Inflammatory macrophage (primary cell): ENCODE measurements around the gene VWCE.
"Not testable (repeated sequence)": the region's sequence is repeated elsewhere in the genome, so short reads cannot be mapped to it uniquely, and the experiment has no call there.

Experiments used
- DNase-seq, 2 donors: peaks; one replicate each; pipeline ENCODE4 v3.0.0-alpha.2; 2020 to 2022

VWCE gene

DNA sequence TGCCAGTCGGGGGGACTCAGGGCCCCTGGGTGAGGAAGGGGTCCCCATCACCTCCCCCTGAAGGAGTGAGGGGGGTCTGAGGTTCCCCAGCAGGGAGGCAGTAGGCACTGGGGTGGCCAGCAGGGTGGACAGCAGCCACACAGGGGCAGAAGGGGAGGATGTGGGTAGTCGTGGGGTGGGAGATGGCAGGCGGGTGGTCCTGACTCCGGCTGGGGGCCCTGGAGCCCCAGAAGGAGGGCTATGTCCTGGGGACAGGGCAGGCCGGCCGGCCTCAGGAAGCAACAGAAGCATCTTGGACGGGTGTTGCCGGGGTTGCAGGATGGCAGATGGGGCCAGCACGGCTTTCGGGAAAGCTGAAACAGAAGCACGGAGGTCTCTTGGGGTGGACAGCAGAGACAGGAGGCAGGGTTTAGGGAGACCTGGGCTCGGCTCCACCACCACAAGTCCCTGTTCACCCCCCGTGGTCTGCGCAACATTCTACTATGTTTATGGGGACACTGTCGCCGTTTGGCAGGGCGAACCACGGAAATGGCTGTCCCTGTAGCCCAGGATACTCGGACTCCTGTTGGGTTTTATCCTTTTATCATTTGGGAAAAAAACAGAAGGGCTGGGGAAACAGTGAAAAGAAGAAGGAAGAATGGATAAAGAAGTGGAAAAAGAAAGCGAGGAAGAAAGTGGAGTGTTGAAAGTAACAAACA lies 14.1 kb downstream of the VWCE start:
- DNase-seq: no peak

- DNase-seq: no peak
Observed at GRCh38 chr11:61279934-61280659, 15.0 kb downstream of the VWCE start.

GRCh38 chr11:61278001-61278470 lies 17.1 kb downstream of the VWCE start:
- DNase-seq: no peak

GRCh38 chr11:61277186-61278000 lies 17.7 kb downstream of the VWCE start:
- DNase-seq: no peak

- no peak for DNase-seq
Observed at GRCh38 chr11:61275191-61275590, 19.9 kb downstream of the VWCE start.

GRCh38 chr11:61274084-61274483 lies 21.0 kb downstream of the VWCE start:
- no peak for DNase-seq

- no peak for DNase-seq
Observed at GRCh38 chr11:61273178-61274078, 21.7 kb downstream of the VWCE start.

- DNase-seq: no peak
Observed at GRCh38 chr11:61272731-61273130, 22.4 kb downstream of the VWCE start.

DNA sequence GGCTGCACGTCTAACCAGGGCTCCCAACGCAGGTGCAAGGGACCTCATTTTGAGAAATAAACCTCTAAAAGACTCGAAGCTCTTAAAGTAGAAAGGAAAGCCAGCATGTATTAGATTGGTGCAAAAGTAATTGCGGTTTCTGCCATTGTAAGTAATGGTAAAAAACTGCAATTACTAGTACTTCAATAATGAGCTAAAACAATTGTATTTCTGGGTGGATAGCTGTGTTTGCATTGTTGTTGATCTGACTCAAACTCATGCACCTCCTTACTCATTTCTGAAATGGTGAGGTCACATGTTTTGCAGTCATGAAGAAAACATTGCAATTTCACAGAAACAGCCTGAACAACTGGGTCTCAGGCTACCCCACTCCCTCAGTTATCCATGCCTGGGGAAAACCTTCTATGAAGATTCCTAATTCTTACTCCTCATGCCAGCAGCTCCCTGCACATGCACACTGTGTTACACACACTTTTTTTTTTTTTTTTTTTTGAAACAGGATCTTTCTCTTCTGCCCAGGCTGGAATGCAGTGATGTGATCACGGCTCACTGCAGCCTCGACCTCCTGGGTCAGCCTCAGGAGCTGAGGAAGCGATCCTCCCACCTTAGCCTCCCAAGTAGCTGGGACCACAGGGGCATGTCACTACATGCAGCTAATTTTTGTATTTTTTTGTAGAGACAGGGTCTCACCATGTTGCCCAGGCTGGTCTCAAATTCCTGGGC lies 24.6 kb downstream of the VWCE start:
- peak; percentile 49 to 74 for DNase-seq

- DNase-seq: no peak
Observed at GRCh38 chr11:61268588-61269250, 26.4 kb downstream of the VWCE start.

DNA sequence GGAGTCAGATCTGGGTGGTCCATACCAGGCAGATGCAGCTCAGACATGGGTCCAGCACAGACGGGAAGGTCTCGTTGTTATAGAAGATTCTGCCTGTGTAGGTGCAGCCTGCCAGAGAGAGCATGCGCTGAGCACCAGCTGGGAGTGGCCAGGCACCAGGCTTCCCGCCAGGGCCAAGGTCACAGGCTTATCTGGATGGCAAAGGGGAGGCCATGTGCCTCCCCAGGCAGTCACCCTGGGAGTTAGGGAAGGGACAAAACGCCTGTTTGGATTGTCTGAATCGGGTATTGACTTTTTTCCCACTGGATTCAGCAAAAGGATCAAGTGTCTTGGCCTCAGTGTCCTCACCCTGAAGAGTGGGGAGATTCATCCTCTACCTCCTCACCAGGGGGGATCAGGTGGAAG lies 27.7 kb downstream of the VWCE start:
- DNase-seq: no peak

DNA sequence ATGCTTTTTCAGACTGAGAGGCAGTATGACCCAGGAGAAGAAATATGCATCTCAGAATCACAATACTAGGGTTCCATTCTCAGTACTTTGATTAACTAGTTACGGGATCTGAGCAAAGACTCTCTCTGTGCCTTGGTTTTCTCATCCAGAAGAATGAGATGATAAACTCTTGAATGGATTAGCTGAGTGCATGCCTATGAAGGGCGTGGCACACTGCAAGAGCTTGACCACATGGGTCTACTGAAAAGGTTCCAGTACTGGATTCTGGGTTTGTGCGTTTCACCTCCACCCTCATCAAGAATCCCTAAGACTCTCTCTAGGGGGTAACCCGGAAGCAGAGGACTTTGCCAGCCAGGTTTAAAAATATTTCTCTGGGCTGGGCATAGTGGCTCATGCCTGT lies 28.5 kb downstream of the VWCE start:
- no peak for DNase-seq

- no peak for DNase-seq
Observed at GRCh38 chr11:61265357-61265756, 29.8 kb downstream of the VWCE start.

DNA sequence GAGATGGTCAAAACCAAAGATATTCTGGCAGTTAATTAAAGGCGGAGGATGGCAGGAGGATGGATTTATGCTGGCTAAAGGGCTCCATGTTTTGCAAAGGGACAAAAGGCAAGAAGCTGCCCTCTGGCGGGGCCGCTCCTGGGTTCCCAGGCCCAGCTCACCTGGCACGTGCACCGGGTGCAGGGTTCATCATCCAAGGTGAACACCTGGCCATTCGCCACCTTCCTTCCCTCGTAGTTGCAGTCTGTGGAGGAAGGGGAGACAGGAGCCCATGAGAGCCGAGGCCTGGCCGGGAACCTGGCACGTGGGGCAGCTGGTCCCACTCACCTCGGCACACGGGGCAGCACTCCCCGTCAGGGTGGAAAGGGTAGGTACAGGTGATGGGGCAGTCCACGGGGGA lies 30.3 kb downstream of the VWCE start:
- no peak for DNase-seq

DNA sequence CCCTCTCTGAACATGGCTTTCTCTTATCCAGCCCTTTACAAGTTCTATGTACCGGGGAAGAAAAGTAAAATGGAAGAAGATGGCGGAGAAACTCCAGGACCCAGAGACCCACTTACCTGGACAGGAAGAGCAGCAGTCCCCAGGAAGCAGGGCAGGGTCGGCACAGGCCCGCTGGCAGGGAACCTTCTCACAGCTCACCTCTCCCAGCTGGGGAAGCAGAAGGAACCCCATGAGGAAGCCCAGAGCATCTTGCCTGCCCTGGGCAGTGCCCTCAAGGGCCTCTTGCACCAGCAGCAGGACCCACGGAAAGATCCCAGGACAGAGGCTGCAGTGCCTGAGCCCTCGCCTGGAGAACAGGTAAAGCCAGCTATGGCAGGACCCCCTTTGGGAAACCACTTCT lies 30.7 kb downstream of the VWCE start:
- no peak for DNase-seq

- no peak for DNase-seq
Observed at GRCh38 chr11:61259363-61259762, 35.8 kb downstream of the VWCE start.

- no peak for DNase-seq
Observed at GRCh38 chr11:61258546-61258945, 36.6 kb downstream of the VWCE start.

DNA sequence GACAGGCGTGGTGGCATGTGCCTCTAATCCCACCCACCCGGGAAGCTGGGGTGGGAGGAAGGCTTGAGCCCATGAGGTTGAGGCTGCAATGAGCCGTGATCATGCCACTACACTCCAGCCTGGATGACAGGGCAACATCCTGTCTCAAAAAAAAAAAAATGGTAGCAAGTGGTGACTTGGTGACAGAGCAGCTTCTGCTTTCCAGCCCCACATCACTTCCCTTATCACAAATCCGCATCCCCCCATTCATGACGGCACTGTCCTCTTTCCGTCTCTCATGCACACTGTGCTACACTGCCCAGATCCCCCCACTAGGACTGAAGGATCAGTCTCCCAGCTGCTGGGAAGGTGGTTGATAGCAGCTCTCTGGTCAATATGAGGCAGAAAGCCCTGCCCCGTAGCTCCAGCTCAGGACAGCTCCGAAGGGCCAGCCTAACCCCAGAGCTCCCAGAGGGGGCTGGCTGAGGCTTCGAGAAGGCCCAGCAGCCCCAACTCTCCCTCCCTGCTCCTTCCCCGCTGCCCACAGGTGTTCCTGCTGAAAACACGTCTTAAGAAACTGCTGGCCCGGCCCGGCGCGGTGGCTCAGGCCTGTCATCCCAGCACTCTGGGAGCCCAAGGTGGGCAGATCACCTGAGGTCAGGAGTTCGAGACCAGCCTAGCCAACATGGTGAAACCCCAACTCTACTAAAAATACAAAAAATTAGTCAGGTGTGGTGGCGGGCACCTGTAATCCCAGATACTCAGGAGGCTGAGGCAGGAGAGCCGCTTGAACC lies 38.2 kb downstream of the VWCE start:
- DNase-seq: peak; percentile 77 to 89

GRCh38 chr11:61254403-61255025 lies 40.6 kb downstream of the VWCE start:
- peak; percentile 72 to 81 for DNase-seq

DNA sequence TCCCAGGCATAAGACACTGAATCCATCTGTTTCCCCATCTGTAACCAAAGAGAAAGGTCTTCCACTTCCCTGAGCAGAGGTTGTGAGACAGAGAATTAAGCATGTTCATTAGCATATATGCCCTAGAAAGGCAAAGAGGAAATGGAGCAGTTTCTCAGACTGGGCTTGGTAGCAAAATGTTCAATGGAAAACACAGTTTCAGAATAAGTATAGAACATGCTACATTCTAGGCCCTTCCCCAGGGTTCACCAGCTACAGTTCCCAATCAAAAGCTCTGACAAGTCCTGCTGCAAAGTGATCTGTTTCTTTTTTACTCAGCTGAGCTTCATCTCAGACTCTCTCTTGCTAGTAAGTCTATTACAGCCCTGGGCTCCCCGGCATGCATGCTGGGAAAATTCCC lies 42.8 kb downstream of the VWCE start:
- not testable (repeated sequence) for DNase-seq
